Panc1 (cell line): ENCODE data around the gene CLIP3. TPM values are rescaled to one million over a fixed set of nuclear protein-coding genes. Genes with fewer than 3 reads are reported as not detected.

Source experiments
- ATAC-seq: fragments of 200-7000 bp; cut with Tn5 transposase; 2 replicates; pipeline ENCODE4 v1.9.1; 2020; ENCODE audit warnings: mild to moderate bottlenecking, moderate library complexity
- BruUV-seq: library from RNA; stranded (reverse); fragments of 400-500 nt; replicated peaks from 2 replicates; lab custom pipeline; 2021; lab: Mats Ljungman, UMichigan
- CTCF ChIA-PET: fragments of 300-600 bp; sonication (Branson Sonifier 250); formaldehyde crosslinking; loops from one replicate; lab custom pipeline; 2022; ENCODE audit warnings: antibody characterized with exemption; lab: Charles Lee
- POLR2A ChIA-PET: fragments of 300-600 bp; sonication (Branson Sonifier 250); formaldehyde crosslinking; loops from one replicate; lab custom pipeline; 2022; ENCODE audit warnings: antibody characterized with exemption; lab: Charles Lee
- DNase-seq: peaks from one replicate; pipeline ENCODE4 v3.0.0-alpha.2; 2010; ENCODE audit warnings: low read depth, low spot score
- H3K27ac ChIP-seq: 2 replicates; pipeline ENCODE4 v1.5.1; 2011; ENCODE audit warnings: mild to moderate bottlenecking, low read length, inconsistent platforms
- H3K27me3 ChIP-seq: fragments of 200-500 bp; sonication (Bioruptor generic); 2 replicates; pipeline ENCODE4 v1.6.0; 2014; ENCODE audit warnings: low read length, inconsistent platforms; ENCODE audit not compliant: control insufficient read depth, insufficient read depth
- H3K36me3 ChIP-seq: fragments of 200-500 bp; sonication (Bioruptor generic); 2 replicates; pipeline ENCODE4 v1.5.1; 2014; ENCODE audit warnings: inconsistent platforms, mild to moderate bottlenecking, low read length, moderate library complexity; ENCODE audit not compliant: control insufficient read depth, insufficient read depth
- H3K4me1 ChIP-seq: 2 replicates; pipeline ENCODE4 v1.5.1; 2011; ENCODE audit warnings: inconsistent platforms, mild to moderate bottlenecking, low read length, moderate library complexity; ENCODE audit not compliant: control insufficient read depth, insufficient read depth
- H3K4me3 ChIP-seq, 2 experiments: 2 replicates each; pipeline ENCODE4 v1.5.1; 2011 to 2012; ENCODE audit warnings: low read depth in 2 of 2, low read length in 2 of 2, mild to moderate bottlenecking in 2 of 2, inconsistent platforms in 1 of 2, moderate library complexity in 1 of 2
- H3K9me3 ChIP-seq: fragments of 200-500 bp; sonication (Bioruptor generic); 2 replicates; pipeline ENCODE4 v1.5.1; 2014; ENCODE audit warnings: low read depth, mild to moderate bottlenecking, inconsistent platforms, low read length, moderate library complexity; ENCODE audit not compliant: control insufficient read depth, insufficient read depth
- CTCF ChIP-seq: fragments of 450-650 bp; IDR thresholded peaks from 2 replicates; pipeline ENCODE4 v1.5.1; 2017; ENCODE audit warnings: mild to moderate bottlenecking
- POLR2AphosphoS5 ChIP-seq: IDR thresholded peaks from 2 replicates; pipeline ENCODE4 v1.6.1; 2012; ENCODE audit warnings: mild to moderate bottlenecking, low read depth, low read length, moderate library complexity
- REST ChIP-seq, 2 experiments: IDR thresholded peaks; 2 replicates each; pipeline ENCODE4 v1.6.1; 2011 to 2012; ENCODE audit warnings: low read depth in 2 of 2, control low read depth in 1 of 2, low read length in 1 of 2, mild to moderate bottlenecking in 1 of 2, moderate library complexity in 1 of 2; ENCODE audit not compliant: insufficient read depth in 1 of 2
- SIN3A ChIP-seq: IDR thresholded peaks from 2 replicates; pipeline ENCODE4 v1.6.1; 2012; ENCODE audit warnings: low read depth, mild to moderate bottlenecking, low read length, moderate library complexity, borderline replicate concordance; ENCODE audit not compliant: insufficient read depth
- TCF7L2 ChIP-seq: IDR thresholded peaks from 2 replicates; pipeline ENCODE4 v1.6.1; 2011; ENCODE audit warnings: mild to moderate bottlenecking, low read depth, low read length, inconsistent platforms
- in situ Hi-C: cut with HindIII; loops from 2 replicates; pipeline ENCODE4 v1.10.0; 2016; ENCODE audit warnings: low sequenced_read_pairs, low pct_unique_long_range_greater_than_20kb
- intact Hi-C: fragments of 100-400 bp; cut with micrococcal nuclease; formaldehyde crosslinking; loops from one replicate; pipeline ENCODE4 v1.10.0; 2022; ENCODE audit not compliant: unreplicated experiment
- total RNA-seq: library from RNA; stranded (reverse); gene quantifications from one replicate; pipeline ENCODE4 v1.2.1, GENCODE V29; 2021; ENCODE audit not compliant: unreplicated experiment

The CLIP3 gene
- total RNA-seq, 1 experiment from 2014 or later = 4.7 TPM

DNA sequence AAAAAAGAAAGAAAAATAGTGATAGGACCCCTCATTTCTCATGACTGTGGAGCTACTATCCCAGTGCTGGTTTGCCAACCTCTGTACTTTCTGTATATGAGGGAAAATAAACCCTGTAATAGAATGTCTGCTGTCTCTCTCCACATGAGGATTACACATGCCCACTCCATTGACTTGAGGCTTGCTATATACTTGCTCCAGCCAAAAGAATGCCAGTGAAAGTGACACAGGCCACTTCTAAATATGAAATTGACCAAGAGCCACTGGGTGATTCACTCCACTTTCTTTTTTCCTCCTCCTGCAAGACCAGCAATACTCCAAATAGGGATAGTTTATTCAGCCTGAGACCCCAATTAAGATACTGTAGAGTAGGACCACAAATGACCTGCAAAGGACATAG, 15.2 kb upstream of the CLIP3 start:
- H3K36me3 ChIP-seq = no peaks in the 10 kb centered on the region
- ChIA-PET POLR2A (no interaction called here), CTCF (no interaction called here)
- BruUV-seq = no TSS peak
- DNase-seq (no peak), ATAC-seq (no peak)
- H3K27me3 ChIP-seq = no peaks in the 10 kb centered on the region
- in situ Hi-C loops = no loop called here
- no peaks in the 10 kb centered on the region for H3K4me1 ChIP-seq
- TF ChIP-seq POLR2AphosphoS5 (no peak), SIN3A (no peak), CTCF (no peak), TCF7L2 (no peak), REST (IDR thresholded peaks at IDR 0.05; ENCODE audit: insufficient read depth in 1 of 2, low read depth in 2 of 2, low read length in 1 of 2) (no peak)
- intact Hi-C loops = no loop called here
- H3K27ac ChIP-seq = no peak overlapping the region
- H3K9me3 ChIP-seq = no peaks in the 10 kb centered on the region
- H3K4me3 ChIP-seq = no peak overlapping the region

DNA sequence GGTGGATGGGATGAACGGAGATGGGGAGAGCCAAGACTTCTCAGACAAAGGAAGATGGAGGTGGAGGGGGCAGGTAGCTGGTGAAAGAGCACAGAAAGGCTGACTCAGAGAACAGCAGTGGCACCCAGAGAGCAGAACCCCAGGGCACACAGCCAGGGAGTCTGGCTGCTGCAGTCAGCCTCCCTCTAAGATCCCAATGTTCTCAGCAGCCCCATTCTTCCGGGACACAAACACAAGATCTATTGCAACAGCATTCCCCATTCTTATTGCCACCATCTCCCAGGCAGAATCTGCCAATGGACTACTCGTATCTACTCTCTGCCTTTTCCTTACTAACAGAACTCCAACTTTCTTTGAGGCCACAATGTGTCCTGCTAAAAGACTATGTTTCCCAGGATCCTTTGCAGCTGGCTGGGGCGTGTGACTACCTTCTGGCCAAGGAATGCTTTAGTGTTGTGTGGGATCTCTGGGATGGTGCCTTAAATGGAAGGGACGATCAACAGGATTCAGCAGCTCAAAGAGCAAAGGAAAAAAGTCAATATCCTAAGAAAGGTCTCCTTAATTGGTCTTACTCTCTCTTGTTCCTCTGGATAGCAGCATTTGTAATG, 13.9 kb upstream of the CLIP3 start:
- ChIA-PET CTCF (no interaction called here), POLR2A (no interaction called here)
- no peaks in the 10 kb centered on the region for H3K4me1 ChIP-seq
- DNase-seq (no peak), ATAC-seq (no peak)
- no TSS peak for BruUV-seq
- H3K27ac ChIP-seq = no peak overlapping the region
- TF ChIP-seq REST (IDR thresholded peaks at IDR 0.05; ENCODE audit: insufficient read depth in 1 of 2, low read depth in 2 of 2, low read length in 1 of 2) (no peak), CTCF (no peak), TCF7L2 (no peak), SIN3A (no peak), POLR2AphosphoS5 (no peak)
- in situ Hi-C loops = no loop called here
- H3K36me3 ChIP-seq = no peaks in the 10 kb centered on the region
- no peaks in the 10 kb centered on the region for H3K27me3 ChIP-seq
- H3K9me3 ChIP-seq = no peaks in the 10 kb centered on the region
- intact Hi-C loops = no loop called here
- no peak overlapping the region for H3K4me3 ChIP-seq
